Activated CD8-positive, alpha-beta memory T cell treated with anti-CD3 and anti-CD28 coated beads, Interleukin-2, amount 50 U/mL, for 1 hour (primary cell): Measurements from ENCODE around the gene MFAP2.
"Not testable (repeated sequence)": the region's sequence is repeated elsewhere in the genome, so short reads cannot be mapped to it uniquely, and the experiment has no call there.

Experiments used
- DNase-seq: peaks from one replicate; pipeline ENCODE4 v3.0.0-alpha.2; 2020; ENCODE audit errors: extremely low read depth

Gene MFAP2

DNA sequence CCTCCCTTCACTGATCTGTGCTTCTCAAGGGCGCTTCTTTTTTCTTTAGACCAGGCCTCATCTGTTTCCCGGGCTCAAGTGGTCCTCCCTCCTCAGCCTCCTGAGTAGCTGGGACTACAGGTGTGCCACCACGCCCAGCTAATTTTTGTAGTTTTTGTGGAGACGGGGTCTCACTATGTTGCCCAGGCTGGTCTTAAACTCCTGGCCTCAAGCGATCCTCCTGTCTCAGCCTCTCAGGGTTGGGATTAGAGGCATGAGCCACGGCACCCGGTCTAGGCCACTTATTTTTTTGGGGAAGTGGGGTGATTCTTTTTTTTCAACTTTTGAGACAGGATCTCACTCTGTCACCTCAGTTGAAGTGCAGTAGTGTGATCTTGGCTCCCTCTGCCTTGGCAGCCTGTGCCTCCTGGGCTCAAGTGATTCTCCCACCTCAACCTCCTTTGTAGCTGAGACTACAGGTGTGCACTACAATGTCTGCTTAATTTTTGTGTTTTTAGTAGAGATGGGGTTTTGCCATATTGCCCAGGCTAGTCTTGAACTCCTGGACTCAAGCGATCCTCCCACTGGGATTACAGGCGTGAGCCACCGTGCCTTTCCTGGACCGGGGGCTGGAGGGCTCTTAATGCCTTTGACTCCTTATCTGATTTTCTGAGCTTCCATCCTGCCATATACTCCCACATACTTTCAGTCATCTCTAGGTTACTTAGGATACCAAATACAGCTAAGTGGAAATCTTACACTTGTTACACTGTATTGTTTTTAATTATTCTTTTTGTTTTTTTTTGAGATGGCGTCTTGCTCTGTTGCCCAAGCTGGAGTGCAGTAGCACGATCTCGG lies 18.9 kb downstream of the MFAP2 start:
- DNase-seq = no peak

DNA sequence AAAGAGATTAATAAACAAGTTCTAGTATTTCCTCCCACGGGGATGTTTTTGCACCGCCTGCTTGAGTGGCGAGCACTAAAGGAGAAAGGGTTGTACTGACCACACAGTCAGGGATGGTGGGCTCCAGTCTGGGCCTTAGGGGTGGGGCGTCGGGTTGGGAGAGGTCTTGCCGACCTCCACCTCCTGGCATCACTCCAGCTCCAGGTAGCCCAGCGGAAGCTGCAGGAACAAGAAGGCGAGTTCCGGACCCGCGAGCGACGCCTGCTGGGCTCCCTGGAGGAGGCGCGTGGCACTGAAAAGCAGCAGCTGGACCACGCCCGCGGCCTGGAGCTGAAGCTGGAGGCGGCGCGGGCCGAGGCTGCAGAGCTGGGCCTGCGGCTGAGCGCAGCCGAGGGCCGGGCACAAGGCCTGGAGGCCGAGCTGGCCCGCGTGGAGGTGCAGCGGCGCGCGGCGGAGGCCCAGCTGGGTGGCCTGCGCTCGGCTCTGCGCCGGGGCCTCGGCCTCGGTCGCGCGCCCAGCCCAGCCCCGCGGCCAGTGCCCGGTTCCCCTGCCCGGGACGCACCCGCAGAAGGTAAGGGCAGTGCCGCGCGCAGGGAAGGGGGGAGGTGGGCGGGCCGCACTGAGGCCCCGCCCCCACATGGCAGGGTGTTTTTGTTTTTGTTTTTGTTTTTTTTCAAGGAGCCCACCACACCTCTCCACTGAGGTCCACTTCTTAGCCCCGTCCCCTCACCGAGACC lies 19.7 kb downstream of the MFAP2 start:
- DNase-seq = peak; percentile 27

DNA sequence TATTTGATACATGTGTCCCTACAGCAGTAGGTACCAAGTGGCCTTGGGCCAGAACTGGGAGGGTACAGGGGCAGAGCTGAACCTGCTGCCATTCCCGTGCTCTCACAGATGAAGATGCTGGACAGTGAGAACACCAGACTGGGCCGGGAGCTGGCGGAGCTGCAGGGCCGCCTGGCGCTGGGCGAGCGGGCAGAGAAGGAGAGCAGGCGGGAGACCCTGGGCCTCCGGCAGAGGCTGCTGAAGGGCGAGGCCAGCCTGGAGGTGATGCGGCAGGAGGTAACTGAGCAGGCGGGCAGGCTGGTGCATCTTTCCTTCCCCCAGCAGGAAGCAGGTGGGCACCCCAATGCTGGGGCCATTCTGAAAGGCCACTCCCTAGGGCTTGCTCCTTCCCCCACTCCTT lies 21.9 kb downstream of the MFAP2 start:
- DNase-seq = no peak

- no peak for DNase-seq
Observed at GRCh38 chr1:16957731-16958130, 22.7 kb downstream of the MFAP2 start.

DNA sequence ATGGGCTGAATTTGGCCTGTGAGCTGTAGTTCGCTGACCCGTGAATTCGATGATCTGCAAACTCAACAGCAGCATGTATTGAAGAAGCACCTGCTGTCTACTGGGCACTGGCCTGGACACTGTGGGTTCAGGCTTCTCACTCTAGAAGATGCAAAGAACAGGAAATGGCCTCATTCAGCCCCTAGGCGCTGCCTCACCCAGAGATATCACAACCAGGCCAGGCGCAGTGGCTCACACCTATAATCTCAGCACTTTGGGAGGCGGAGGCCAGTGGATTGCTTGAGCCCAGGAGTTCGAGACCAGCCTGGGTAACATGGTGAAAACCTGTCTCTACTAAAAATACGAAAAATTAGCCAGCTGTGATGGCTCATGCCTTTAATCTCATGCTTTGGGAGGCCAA lies 23.6 kb downstream of the MFAP2 start:
- DNase-seq = no peak

GRCh38 chr1:16955186-16955585 lies 25.2 kb downstream of the MFAP2 start:
- no peak for DNase-seq

DNA sequence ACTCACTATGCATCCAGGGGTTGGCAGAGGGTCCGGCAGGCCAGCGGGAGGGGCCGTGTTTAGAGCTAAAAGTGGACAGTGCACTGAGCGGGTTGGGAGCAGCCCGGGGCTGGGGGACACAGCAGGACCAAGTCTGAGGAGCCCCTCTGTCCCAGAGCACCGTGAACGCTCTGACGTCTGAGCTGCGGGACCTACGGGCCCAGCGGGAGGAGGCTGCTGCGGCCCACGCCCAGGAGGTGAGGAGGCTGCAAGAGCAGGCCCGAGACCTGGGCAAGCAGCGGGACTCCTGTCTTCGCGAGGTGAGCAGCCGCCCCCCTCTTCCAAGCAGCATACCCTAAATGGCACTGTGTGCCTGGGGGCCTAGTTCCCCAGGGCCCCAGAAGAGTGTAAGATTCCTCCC lies 25.8 kb downstream of the MFAP2 start:
- no peak for DNase-seq

DNA sequence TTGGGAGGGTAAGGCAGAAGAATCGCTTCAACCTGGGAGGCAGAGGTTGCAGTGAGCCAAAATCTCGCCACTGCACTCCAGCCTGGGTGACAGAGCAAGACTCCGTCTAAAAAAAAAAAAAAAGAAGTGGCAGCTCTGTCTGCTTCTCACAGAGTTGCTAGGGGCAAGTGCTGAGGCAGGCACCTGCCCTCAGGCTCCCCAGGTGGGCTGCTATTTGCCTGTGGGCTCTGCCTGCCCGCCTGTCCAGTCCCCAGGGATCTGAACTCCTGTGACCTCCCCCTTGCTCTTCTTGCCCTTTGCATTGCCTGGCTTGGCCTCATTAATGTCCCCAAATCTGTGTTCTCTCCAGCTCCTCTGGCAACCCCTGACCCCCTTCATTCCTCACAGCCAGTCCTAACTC lies 28.0 kb downstream of the MFAP2 start:
- DNase-seq = not testable (repeated sequence)

- not testable (repeated sequence) for DNase-seq
Observed at GRCh38 chr1:16949026-16949425, 31.4 kb downstream of the MFAP2 start.

- DNase-seq = not testable (repeated sequence)
Observed at GRCh38 chr1:16948282-16948891, 32.0 kb downstream of the MFAP2 start.

DNA sequence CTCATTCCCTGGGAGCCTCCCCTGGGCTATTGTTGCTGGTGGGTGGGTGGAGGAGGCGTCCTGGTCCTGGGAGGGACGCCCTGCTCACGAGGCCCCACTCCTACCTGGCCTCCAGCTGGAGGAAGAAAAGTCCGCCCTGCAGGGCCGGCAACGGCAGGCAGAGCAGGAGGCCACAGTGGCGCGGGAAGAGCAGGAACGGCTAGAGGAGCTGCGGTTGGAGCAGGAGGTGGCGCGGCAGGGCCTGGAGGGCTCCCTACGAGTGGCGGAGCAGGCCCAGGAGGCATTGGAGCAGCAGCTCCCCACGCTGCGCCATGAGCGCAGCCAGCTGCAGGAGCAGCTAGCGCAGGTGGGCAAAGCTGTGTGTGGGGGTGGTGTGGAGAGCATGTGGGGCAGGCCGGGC lies 33.8 kb downstream of the MFAP2 start:
- DNase-seq = no peak

DNA sequence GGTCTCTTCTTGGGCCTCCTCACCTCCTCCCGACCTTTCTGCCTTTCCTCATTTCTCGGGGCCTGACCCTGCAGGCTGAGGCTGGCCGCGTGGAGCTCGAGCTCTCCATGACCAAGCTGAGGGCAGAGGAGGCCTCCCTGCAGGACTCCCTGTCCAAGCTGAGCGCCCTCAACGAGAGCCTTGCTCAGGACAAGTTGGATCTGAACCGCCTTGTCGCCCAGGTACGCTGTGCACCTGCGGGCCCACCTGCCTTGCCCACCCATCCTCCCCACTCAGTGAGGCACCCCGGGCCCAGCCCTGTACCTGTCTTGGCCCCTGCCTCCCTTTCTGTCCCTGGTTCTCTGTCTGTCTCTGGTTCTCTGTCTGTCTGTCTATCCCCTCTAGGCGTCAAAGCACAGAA lies 34.2 kb downstream of the MFAP2 start:
- DNase-seq = not testable (repeated sequence)

DNA sequence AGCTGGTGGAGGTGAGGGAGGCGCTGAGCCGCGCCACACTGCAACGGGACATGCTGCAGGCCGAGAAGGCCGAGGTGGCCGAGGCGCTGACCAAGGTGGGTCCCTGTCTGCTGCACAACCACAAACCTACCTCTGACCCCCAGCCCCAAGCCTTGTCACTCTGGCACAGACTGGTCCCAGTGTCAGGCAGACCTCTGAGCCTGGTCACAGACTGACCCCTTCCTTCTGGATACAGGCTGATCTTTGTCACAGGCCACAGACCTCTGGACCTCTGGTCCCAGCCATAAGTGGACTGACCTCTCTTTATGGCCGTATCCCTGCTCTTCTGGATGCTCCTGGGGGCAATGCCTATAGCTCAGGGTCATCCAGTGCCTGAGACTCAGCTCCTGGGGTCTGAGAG lies 34.9 kb downstream of the MFAP2 start:
- DNase-seq = not testable (repeated sequence)

DNA sequence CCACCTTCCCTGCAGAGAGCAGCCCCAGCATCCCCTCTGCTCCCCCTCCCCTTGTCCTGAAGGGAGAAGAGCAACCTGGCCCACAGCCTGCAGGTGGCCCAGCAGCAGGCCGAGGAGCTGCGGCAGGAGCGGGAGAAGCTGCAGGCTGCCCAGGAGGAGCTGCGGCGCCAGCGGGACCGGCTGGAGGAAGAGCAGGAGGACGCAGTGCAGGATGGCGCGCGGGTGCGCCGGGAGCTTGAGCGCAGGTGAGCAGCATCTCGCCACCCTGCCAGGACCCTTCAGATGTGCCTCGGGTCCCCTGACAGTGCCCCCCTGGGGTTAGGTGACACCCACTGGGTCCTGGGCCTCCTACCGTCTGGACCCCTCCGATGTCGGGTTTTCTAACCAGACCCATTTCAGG lies 36.4 kb downstream of the MFAP2 start:
- no peak for DNase-seq

- not testable (repeated sequence) for DNase-seq
Observed at GRCh38 chr1:16939386-16940180, 40.8 kb downstream of the MFAP2 start.

- no peak for DNase-seq
Observed at GRCh38 chr1:16938351-16939321, 41.8 kb downstream of the MFAP2 start.

- DNase-seq = not testable (repeated sequence)
Observed at GRCh38 chr1:16936580-16936979, 43.8 kb downstream of the MFAP2 start.

- DNase-seq = not testable (repeated sequence)
Observed at GRCh38 chr1:16933945-16934344, 46.5 kb downstream of the MFAP2 start.

GRCh38 chr1:16931206-16931934 lies 49.0 kb downstream of the MFAP2 start:
- not testable (repeated sequence) for DNase-seq
